ENCODE measurements around the gene MYL2. TPM values are rescaled to one million over a fixed set of nuclear protein-coding genes. Genes with fewer than 3 reads are reported as not detected.

MYL2 gene
- total RNA-seq, 1 donor from 2014 or later = 43.5 TPM

DNA sequence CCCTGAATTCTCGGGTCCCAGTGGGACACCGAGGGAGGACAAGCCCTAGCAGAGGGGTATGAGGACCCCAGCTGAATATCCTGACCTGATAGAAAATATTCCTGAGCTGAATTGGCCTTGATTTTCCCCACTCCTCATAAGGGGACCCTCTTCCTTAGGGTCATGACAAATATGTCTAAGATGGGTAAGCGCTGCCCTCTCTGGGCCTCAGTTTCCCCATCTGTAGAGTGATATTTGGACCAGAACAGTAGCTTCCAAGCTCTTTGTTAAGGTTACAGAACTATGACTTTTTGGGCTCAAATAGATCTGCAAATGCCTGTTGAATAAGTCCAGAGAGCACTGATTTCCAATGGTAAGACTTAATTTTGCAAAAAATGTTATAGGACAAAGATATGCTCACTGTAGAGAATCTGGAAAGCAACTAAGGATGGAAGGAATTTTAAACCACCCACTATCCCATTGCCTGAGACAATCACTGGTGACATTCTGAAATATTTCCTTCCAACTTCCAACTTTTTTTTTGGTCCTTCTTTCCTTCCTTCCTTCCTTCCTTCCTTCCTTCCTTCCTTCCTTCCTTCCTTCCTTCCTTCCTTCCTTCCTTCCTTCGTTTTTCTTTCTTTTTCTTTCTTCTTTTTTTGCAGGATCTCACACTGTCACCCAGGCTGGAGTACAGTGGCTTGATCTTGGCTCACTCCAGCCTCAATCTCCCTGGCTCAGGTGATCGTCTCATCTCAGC is 32.0 kb downstream of the MYL2 start:
- no peak for DNase-seq

- no peak for DNase-seq
Observed at GRCh38 chr12:110885152-110885840, 35.1 kb downstream of the MYL2 start.

DNA sequence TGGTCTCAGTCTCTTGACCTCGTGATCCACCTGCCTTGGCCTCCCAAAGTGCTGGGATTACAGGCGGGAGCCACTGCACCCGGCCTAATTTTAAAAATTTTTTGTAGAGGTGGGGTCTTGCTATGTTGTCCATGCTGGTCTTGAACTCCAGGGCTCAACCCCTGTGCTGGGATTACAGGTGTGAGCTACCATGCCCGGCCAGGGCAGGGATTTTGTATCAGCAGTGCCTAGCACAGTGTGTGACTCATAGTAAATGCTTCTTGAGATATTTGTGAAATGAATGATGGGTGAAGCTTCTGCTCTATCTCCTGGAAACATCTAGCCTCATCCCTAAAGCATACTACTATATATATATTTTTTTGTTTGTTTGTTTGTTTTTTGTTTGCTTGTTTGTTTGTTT is 37.1 kb downstream of the MYL2 start:
- DNase-seq = no peak

DNA sequence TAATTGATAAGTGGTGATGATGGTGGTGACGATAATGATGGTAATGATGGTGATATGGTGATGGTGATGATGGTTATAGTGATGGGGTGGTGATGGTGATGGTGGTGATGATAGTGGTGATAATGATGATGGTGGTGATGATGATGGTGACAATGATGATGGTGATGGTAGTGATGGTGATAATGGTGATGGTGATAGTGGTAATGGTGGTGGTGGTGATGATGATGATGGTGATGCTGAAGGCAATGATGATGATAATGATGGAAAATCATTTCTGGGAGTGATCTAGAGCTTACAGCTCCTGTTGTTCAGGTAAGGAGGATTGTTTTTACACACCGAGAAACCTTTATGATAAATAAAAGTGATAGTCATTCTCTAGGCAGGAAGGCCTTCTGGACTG is 39.7 kb downstream of the MYL2 start:
- no peak for DNase-seq

GRCh38 chr12:110874781-110875180 is 45.6 kb downstream of the MYL2 start:
- DNase-seq = no peak

- no peak for DNase-seq
Observed at GRCh38 chr12:110874351-110874750, 46.0 kb downstream of the MYL2 start.

DNA sequence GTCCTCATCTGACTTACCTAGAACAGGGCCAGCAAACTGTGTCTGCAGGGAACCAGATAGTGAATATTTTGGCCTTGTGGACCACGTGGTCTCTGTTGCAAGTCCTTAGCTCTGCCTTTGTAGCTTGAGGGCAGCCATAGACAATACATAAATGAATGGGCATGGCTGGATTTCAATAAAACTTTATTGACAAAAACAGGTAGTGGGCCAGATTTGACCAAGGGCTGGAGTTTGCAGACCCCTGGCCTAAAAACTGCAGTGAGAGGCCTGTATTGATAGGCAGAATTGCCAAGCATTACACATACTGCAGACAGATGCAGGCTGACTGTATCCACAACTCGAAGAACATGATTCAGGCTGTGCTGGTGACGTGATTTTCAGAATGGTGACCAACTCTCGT is 48.3 kb downstream of the MYL2 start:
- DNase-seq = no peak

- DNase-seq = no peak
Observed at GRCh38 chr12:110869803-110870202, 50.6 kb downstream of the MYL2 start.

DNA sequence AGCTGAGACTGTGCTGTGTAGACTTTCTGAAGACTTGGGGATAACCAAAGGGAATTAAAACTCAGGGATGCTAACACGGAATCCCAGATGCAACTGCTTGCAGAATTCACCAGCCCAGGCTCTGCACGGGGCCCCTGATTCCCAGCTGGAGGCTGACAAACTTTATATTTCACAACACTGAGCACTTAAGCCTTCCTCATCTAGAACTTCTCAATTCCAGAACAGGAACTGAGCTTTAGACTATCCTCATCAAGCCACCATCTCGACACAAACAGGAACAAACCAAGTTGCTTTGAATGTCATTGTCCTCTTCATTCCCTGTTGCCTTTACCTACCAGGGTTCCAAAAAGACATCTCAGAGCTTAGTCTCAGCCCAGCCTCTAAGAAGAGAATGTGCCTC is 51.4 kb downstream of the MYL2 start:
- DNase-seq = no peak

DNA sequence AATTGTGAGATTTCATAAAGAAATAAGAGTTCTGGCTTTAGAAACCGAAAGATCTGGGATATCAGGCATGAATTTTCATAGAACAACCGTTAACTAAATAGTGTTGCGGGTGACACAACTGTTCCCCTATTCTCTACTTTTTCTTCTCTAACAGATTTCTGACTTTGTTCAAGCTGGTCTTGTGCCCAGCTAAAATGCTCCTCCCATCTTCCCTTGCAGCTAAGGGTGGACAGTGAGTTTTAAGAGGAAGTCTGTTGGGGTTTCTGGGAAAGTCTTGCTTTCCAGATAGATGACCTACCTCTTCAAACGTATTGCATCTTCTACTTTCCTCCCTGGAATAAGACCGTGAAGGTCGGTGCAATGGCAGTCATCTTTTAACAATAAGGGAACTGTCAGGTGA is 54.9 kb downstream of the MYL2 start:
- DNase-seq = no peak

DNA sequence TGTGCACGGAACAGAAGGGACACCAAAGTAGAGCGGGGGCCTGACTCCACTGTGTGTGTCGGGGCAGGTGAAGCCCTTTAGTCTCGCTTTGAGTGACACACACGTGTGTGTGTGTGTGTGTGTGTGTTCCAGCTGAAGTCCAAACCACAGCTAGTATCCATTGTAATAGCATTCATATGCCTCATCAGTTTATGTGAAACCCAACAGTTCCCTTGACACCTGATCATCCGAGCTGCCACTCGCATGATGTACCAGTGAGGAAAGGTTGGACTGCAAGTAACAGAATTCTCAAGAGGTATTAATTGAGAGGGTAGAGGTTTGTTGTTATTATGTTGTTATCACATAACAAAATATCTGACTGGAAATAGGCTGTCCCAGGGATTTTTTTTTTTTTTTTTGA is 57.2 kb downstream of the MYL2 start:
- no peak for DNase-seq

- no peak for DNase-seq
Observed at GRCh38 chr12:110862329-110862728, 58.0 kb downstream of the MYL2 start.

GRCh38 chr12:110861729-110862128 is 58.6 kb downstream of the MYL2 start:
- no peak for DNase-seq

Other genes starting within 250 kb of the MYL2 start
- gene HVCN1, start 231.5 kb downstream of the MYL2 start, total RNA-seq = 4.1 TPM
- 110 TPM for gene PPP1CC, start 177.7 kb downstream of the MYL2 start, total RNA-seq
- gene CCDC63, start 73.6 kb downstream of the MYL2 start, total RNA-seq = not detected
- 0.30 TPM for gene CUX2, start 113.6 kb upstream of the MYL2 start, total RNA-seq